Fibroblast of the conjunctiva (primary cell): ENCODE results near the gene TRANK1.

Experiments
- DNase-seq: peaks from one replicate; pipeline ENCODE4 v3.0.0-alpha.2; 2010; ENCODE audit warnings: low read depth

Gene TRANK1

GRCh38 chr3:36800533-36801116, 144.2 kb downstream of the TRANK1 start:
- DNase-seq = no peak

- no peak for DNase-seq
These were observed 148.0 kb downstream of the TRANK1 start for GRCh38 chr3:36796881-36797280.

GRCh38 chr3:36796161-36796560, 148.7 kb downstream of the TRANK1 start:
- DNase-seq = no peak

- no peak for DNase-seq
These were observed 149.2 kb downstream of the TRANK1 start for GRCh38 chr3:36795622-36796021.

GRCh38 chr3:36792342-36792741, 152.5 kb downstream of the TRANK1 start:
- DNase-seq = no peak

- DNase-seq = no peak
These were observed 154.1 kb downstream of the TRANK1 start for GRCh38 chr3:36790765-36791164.

GRCh38 chr3:36786921-36787890, 157.6 kb downstream of the TRANK1 start:
- no peak for DNase-seq

- DNase-seq = no peak
These were observed 160.7 kb downstream of the TRANK1 start for GRCh38 chr3:36784138-36784635.

GRCh38 chr3:36777424-36778218, 167.2 kb downstream of the TRANK1 start:
- DNase-seq = no peak
